Activated T-cell treated with anti-CD3 and anti-CD28 coated beads, Interleukin-2, amount 50 U/mL, for 72 hours (primary cell): ENCODE data around the gene CD46. TPM values are rescaled to one million over a fixed set of nuclear protein-coding genes. Genes with fewer than 3 reads are reported as not detected.
"Not testable (repeated sequence)": the region's sequence is repeated elsewhere in the genome, so short reads cannot be mapped to it uniquely, and the experiment has no call there.

Source experiments
- ATAC-seq, 2 donors: fragments of 150-1000 bp; cut with Tn5 transposase; replicated peaks in 1 of 2; 2 replicates each; pipeline ENCODE4 v1.10.0; 2021; ENCODE audit warnings: moderate library complexity in 2 of 2, mild to moderate bottlenecking in 1 of 2
- DNase-seq, 2 donors: peaks; one replicate each; pipeline ENCODE4 v3.0.0; 2021 to 2022; ENCODE audit warnings: mixed read lengths in 1 of 2
- H3K27ac Mint-ChIP-seq: one replicate; pipeline ENCODE4 v1.8.0; 2022; ENCODE audit warnings: mild to moderate bottlenecking, moderate library complexity, mixed read lengths
- H3K27me3 Mint-ChIP-seq: one replicate; pipeline ENCODE4 v1.8.0; 2022; ENCODE audit warnings: low read depth, mixed read lengths
- H3K36me3 Mint-ChIP-seq, 2 donors: one replicate each; pipeline ENCODE4 v1.8.0; 2022; ENCODE audit warnings: mixed read lengths in 2 of 2, mild to moderate bottlenecking in 1 of 2; ENCODE audit not compliant: insufficient read depth in 2 of 2
- H3K4me1 Mint-ChIP-seq: one replicate; pipeline ENCODE4 v1.8.0; 2022; ENCODE audit warnings: low read depth, mixed read lengths
- H3K4me3 Mint-ChIP-seq, 2 donors: one replicate each; pipeline ENCODE4 v1.8.0; 2022; ENCODE audit warnings: mild to moderate bottlenecking in 2 of 2, mixed read lengths in 2 of 2, moderate library complexity in 2 of 2
- H3K9me3 Mint-ChIP-seq, 2 donors: one replicate each; pipeline ENCODE4 v1.8.0; 2022; ENCODE audit warnings: mixed read lengths in 2 of 2
- total RNA-seq, 2 donors: library from RNA; stranded (reverse); gene quantifications; one replicate each; pipeline ENCODE4 v1.2.3, GENCODE V29; 2022

CD46 gene
- total RNA-seq, 2 donors from 2014 or later: 108 to 120 TPM

DNA sequence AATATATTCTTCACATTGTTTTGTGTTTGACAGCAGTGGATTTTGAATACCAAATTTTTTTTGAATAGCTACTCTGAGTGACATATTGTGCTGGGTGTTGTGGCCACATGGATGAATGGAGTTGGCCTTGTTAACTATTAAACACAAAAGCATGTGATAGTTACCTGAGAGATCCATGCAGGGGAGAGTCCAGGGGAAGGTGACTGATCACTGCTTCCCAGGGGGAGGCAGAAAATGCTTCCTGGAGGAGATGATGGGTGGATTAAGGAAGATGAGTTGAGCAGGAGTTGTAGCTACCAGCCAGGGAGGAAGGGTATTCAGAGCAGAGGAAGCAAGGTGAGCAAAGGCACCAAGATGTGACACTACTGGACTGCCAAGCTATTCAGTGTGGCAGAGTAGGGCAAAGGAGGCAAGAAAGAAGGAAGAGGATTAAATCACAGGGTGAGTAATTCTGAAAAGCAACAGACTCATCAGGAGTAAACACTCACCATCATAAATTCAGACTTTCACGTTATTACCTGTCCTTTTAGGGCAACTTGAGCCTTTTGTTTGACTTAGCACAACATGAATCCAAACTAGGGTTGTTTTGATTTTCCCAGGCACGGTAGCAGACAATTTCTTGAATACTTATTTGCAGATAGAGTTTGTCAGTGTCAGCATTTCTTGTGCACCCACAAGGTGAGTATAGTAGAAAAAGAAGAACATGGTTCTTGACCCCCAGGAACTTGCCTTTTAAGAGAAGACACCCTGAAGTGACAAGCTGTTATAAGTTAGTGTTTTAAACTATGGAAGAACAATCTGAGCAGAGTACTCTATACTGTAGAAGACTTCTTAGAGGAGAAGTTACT is 4.2 kb downstream of the CD46 start:
- peaks cover 54% of the 10 kb centered on the region for H3K4me1 Mint-ChIP-seq
- peaks cover 3 to 17% of the 10 kb centered on the region in 2 donors for H3K36me3 Mint-ChIP-seq
- DNase-seq (no peak), ATAC-seq (peak; percentile 14 to 33)
- H3K9me3 Mint-ChIP-seq: no peaks in the 10 kb centered on the region
- peak overlapping the region; percentile 57 for H3K27ac Mint-ChIP-seq
- H3K27me3 Mint-ChIP-seq: no peaks in the 10 kb centered on the region
- peak overlapping the region; percentile 1 to 45 for H3K4me3 Mint-ChIP-seq

DNA sequence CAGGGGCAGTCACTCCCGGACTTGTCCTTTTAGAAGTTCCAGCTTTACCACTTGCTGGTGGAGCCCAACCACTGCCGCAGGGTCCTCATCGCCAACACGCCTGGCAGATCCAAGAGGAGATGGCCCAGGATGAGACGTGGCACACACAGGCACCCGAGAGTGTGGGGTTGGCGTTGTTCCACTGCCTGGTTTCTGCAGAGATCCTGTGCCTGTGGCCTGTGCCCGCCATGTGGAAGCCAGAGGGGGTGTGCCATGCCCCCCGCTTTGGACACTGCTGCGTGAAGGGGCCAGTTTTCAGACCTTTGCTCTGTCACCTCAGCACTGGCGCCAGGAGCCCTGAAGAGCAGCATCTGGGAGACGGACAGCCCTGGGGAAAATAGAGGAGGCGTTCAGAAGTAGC is 10.8 kb downstream of the CD46 start:
- no peak for DNase-seq
- Mint-ChIP-seq H3K27ac (no peak overlapping the region), H3K4me1 (peaks cover 5% of the 10 kb centered on the region)

DNA sequence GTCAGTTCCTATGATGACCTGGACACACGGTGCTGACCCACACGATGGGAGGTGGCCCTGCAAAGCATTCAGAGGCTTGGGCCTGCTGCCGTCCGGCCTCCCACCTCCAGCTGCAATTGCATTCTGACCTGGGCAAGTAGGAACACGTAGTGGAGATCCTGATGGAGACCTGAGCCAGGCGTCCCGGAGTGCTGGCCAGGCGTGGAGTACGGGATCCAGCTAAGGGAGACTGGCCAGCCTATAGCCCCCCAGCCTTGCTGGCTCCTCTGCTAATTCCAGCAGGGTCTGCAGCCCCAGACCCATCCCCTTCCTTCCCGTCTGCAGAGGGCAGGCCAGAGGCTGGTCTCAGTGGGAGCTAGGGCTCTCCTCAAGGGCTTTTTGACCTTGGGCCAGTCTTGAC is 11.2 kb downstream of the CD46 start:
- H3K9me3 Mint-ChIP-seq: no peaks in the 10 kb centered on the region
- no peaks in the 10 kb centered on the region for H3K27me3 Mint-ChIP-seq
- ATAC-seq (no peak), DNase-seq (no peak)
- H3K4me1 Mint-ChIP-seq: peaks cover 2% of the 10 kb centered on the region
- no peak overlapping the region for H3K4me3 Mint-ChIP-seq
- peaks cover 13 to 36% of the 10 kb centered on the region in 2 donors for H3K36me3 Mint-ChIP-seq
- H3K27ac Mint-ChIP-seq: no peak overlapping the region

More for the DNA sequence above, 10.8 kb downstream of the CD46 start:
- no peaks in the 10 kb centered on the region for H3K27me3 Mint-ChIP-seq
- peaks cover 13 to 36% of the 10 kb centered on the region in 2 donors for H3K36me3 Mint-ChIP-seq
- ATAC-seq: no peak
- H3K4me3 Mint-ChIP-seq: no peak overlapping the region
- no peaks in the 10 kb centered on the region for H3K9me3 Mint-ChIP-seq

DNA sequence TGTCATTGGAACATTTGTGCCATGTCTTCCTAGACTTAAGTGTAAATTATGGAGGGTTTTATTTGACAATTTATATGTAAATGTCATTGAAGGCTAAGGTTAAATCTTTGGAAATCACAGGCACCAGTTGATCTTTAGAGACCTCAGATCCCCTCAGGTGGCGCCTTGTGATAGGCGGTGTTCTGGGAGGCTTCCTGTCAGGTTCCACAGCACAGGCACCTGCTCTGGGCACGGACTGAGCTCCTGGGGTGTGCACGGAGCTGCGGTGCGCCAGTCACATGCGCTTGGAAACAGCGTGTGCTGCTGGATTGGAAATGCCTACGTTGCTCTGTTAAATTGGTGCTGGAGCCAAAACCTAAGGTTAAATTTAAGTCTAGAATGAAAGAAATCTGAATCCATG is 12.1 kb downstream of the CD46 start:
- DNase-seq (no peak), ATAC-seq (no peak)
- Mint-ChIP-seq H3K27me3 (no peaks in the 10 kb centered on the region), H3K9me3 (no peaks in the 10 kb centered on the region), H3K4me1 (no peaks in the 10 kb centered on the region), H3K27ac (no peak overlapping the region), H3K4me3 (no peak overlapping the region), H3K36me3 (peaks cover 13 to 32% of the 10 kb centered on the region in 2 donors)

DNA sequence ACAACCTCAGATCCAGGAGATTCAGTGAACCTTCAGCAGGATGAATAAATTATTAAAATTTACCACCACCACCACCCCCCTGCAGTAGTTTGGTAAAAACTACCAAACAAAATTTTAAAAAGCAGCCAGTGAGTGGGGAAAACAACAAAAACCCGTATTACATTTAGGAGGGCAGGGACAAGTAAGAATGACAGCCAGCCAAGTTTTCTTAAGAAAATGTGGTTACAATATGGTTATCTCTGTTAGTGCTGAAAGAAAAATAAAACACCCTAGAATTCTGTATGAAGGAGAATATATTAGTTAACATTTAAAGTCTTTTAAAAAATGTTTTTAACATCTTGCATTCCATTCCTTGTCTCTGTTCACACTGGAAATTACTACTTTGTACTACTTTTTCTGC is 14.7 kb downstream of the CD46 start:
- Mint-ChIP-seq H3K27ac (peak overlapping the region; percentile 39), H3K9me3 (peaks cover 0 to 2% of the 10 kb centered on the region in 2 donors), H3K27me3 (no peaks in the 10 kb centered on the region), H3K36me3 (peaks cover 22 to 33% of the 10 kb centered on the region in 2 donors), H3K4me3 (no peak overlapping the region), H3K4me1 (no peaks in the 10 kb centered on the region)
- DNase-seq: no peak
- ATAC-seq: no peak

DNA sequence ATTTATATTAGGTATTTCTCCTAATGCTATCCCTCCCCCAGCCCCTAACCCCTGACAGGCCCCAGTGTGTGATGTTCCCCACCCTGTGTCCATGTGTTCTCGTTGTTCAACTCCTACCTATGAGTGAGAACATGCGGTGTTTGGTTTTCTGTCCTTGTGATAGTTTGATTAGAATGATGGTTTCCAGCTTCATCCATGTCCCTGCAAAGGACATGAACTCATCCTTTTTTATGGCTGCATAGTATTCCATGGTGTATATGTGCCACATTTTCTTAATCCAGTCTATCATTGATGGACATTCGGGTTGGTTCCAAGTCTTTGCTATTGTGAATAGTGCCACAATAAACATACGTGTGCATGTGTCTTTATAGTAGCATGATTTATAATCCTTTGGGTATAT is 18.7 kb downstream of the CD46 start:
- peaks cover 31 to 47% of the 10 kb centered on the region in 2 donors for H3K36me3 Mint-ChIP-seq
- not testable (repeated sequence) for H3K27ac Mint-ChIP-seq, H3K4me3 Mint-ChIP-seq, H3K4me1 Mint-ChIP-seq, H3K9me3 Mint-ChIP-seq, DNase-seq, H3K27me3 Mint-ChIP-seq, ATAC-seq

DNA sequence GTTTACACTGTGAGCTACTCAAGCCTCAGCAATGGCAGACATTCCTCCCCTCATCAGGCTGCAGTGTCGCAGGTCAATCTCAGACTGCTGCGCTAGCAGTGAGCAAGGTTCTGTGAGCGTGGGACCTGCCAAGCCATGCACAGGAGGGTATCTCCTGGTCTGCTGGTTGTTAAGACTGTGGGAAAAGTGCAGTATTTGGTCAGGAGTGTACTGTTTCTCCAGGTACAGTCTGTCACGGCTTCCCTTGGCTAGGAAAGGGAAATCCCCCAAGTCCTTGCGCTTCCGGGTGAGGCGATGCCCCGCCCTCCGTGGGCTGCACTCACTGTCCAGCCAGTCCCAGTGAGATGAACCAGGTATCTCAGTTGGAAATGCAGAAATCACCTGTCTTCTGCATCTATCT is 24.2 kb downstream of the CD46 start:
- not testable (repeated sequence) for H3K4me1 Mint-ChIP-seq, H3K27ac Mint-ChIP-seq, H3K4me3 Mint-ChIP-seq, ATAC-seq, H3K27me3 Mint-ChIP-seq, H3K9me3 Mint-ChIP-seq, DNase-seq
- H3K36me3 Mint-ChIP-seq: peaks cover 32 to 65% of the 10 kb centered on the region in 2 donors

DNA sequence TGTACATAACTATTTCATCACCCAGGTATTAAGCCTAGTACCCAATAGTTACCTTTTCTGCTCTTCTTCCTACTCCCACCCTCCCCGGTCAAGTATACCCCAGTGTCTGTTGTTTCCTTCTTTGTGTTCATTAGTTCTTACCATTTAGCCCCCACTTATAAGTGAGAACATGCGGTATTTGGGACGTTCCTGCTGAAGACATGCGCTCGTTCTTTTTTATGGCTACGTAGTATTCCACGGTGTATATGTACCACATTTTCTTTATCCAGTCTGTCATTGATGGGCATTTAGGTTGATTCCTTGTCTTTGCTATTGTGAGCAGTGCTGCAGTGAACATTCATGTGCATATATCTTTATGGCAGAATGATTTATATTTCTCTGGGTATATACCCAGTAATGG is 25.6 kb downstream of the CD46 start:
- ATAC-seq, DNase-seq, H3K4me1 Mint-ChIP-seq, H3K9me3 Mint-ChIP-seq, H3K4me3 Mint-ChIP-seq, H3K27ac Mint-ChIP-seq, H3K27me3 Mint-ChIP-seq: not testable (repeated sequence)
- H3K36me3 Mint-ChIP-seq: peaks cover 18 to 55% of the 10 kb centered on the region in 2 donors

DNA sequence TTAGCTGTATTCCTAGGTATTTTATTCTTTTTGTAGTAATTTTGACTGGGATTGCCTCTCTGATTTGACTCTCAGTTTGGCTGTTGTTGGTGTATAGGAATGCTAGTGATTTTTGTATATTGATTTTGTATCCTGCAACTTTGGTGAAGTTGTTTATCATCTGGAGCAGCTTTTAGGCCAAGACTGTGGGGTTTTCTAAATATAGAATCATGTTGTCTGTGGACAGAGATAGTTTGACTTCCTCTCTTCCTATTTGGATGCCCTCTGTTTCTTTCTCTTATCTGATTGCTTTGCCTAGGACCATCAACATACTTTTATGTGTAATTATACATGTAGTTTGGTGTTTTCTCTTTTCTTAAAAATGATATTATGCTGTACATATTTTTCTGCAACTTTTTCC is 27.2 kb downstream of the CD46 start:
- Mint-ChIP-seq H3K4me3 (no peak overlapping the region), H3K27me3 (no peaks in the 10 kb centered on the region), H3K27ac (peak overlapping the region; percentile 76), H3K4me1 (peaks cover 3% of the 10 kb centered on the region), H3K36me3 (peaks cover 14 to 44% of the 10 kb centered on the region in 2 donors), H3K9me3 (peaks cover 2% of the 10 kb centered on the region in 2 donors)
- no peak for DNase-seq
- ATAC-seq: no peak

DNA sequence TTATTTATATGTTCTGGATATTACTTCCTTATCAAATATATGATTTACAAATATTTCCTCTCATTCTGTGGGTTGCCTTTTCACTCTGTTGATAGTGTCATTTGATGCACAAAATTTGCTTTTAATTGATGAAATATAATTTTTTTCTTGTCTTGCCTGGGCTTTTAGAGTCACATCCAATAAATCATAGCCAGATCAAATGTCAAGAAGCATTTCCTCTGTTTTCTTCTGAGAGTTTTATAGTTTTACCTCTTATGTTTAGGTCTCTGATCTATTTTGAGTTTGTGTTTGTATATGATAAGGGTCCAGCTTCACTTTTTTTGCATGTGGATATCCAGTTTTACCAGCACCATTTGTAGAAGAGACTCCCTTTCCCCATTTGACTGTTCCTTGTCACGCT is 29.5 kb downstream of the CD46 start:
- Mint-ChIP-seq H3K4me3 (no peak overlapping the region), H3K9me3 (peaks cover 2% of the 10 kb centered on the region in 2 donors), H3K27ac (no peak overlapping the region), H3K36me3 (peaks cover 11 to 39% of the 10 kb centered on the region in 2 donors), H3K27me3 (no peaks in the 10 kb centered on the region), H3K4me1 (no peaks in the 10 kb centered on the region)
- no peak for ATAC-seq
- DNase-seq: no peak

DNA sequence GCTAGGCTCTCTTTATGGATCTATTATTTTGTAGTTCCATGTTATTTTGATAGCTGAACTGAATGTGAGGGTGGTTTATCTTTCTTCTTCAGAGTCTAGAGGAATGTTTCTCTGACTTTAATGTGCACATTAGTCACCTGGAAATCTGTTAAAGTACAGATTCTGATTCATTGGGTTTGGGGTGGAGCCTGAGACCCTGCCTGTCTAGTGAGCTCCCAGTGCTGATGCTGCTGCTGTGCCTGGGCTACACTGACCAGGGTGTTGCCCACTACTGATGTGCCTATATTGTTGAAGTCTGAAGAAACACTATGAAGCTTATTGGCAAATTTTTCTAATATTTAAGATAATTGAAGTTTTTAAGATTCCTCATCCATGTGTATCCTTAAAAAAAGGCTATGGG is 35.9 kb downstream of the CD46 start:
- Mint-ChIP-seq H3K36me3 (peaks cover 4 to 15% of the 10 kb centered on the region in 2 donors), H3K4me3 (no peak overlapping the region), H3K4me1 (no peaks in the 10 kb centered on the region), H3K27ac (no peak overlapping the region), H3K27me3 (no peaks in the 10 kb centered on the region), H3K9me3 (no peaks in the 10 kb centered on the region)
- DNase-seq (no peak), ATAC-seq (no peak)

DNA sequence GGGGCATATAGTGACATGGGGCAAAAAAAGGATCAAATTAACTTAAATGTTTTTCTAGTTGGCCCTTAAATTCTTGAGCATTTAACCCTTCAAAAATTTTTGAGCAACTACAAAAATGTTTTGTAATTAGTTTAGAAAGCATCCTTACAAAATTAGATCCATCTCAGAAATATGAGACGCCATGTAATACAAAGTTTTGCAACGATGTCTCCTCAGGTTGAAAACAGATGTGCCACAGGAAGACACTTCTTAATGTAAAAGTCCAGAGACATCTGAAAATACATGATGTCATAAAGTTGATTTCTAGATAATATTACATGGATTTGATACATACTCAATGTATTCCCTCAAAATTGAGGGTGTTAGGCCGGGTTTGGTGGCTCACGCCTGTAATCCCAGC is 37.5 kb downstream of the CD46 start:
- no peak overlapping the region for H3K27ac Mint-ChIP-seq
- H3K27me3 Mint-ChIP-seq: no peaks in the 10 kb centered on the region
- DNase-seq (no peak), ATAC-seq (no peak)
- H3K4me3 Mint-ChIP-seq: no peak overlapping the region
- H3K4me1 Mint-ChIP-seq: no peaks in the 10 kb centered on the region
- H3K9me3 Mint-ChIP-seq: no peaks in the 10 kb centered on the region
- peaks cover 2 to 14% of the 10 kb centered on the region in 2 donors for H3K36me3 Mint-ChIP-seq

DNA sequence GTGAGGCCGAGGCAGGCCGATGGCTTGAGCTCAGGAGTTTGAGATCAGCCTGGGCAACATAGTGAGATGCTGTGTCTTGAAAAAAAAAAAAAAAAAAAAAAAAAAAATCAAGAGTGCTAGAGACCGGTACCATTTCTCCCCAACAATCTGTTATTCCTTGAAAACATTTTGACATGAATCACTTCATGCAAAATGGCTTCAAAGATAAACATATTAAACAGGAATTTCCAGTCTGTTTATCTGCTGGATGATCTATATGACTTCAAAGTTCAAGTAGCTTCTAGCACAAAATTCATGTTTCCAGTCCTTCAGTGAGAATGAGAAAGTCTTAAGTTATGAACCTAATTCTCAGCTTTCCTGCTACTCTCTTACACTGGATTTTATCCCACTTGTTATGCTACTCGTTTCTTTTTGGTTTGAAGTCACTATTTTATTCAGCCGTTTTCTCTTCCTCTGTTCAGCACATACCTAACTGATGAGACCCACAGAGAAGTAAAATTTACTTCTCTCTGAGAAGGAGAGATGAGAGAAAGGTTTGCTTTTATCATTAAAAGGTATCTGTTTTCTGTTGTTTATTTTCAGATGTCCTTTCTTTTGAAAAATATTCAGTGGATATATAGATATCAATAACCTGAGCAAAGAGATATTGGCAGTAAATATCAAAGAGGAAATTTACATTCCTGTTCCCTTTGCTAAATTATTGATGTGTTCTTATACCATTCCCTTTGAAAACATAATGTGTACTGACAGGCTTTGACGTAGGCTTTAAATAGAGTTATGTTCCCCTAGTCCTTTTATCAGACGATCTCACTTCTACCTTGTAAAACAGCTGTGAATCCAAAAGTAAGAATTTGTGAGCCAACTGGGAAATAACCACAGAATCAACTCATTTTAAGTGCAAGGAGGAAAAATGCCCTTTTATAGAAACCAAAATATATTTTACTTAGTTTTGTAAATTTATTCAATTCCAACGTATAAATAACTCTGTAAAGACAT is 38.2 kb downstream of the CD46 start:
- Mint-ChIP-seq H3K27me3 (no peaks in the 10 kb centered on the region), H3K27ac (peak overlapping the region; percentile 51), H3K9me3 (no peaks in the 10 kb centered on the region), H3K4me1 (no peaks in the 10 kb centered on the region), H3K36me3 (peaks cover 0 to 7% of the 10 kb centered on the region in 2 donors), H3K4me3 (no peak overlapping the region)
- ATAC-seq (no peak), DNase-seq (no peak)
